Renal cortex interstitium (tissue), 11 donors: ENCODE measurements around the gene HLA-DQA1. TPM values are rescaled to one million over a fixed set of nuclear protein-coding genes. Genes with fewer than 3 reads are reported as not detected.
"Not testable (repeated sequence)": the region's sequence is repeated elsewhere in the genome, so short reads cannot be mapped to it uniquely, and the experiment has no call there.

Experiments used
- DNase-seq, 11 donors: peaks; one replicate each; pipeline ENCODE4 v3.0.0-alpha.2; 2013; ENCODE audit warnings: low read depth in 9 of 11, low spot score in 4 of 11; ENCODE audit errors: extremely low read depth in 1 of 11
- polyA plus RNA-seq, 3 donors: library from polyadenylated mRNA; unstranded; fragments of 120-200 nt; gene quantifications; one replicate each; pipeline ENCODE4 v1.2.1, GENCODE V29; 2013; ENCODE audit not compliant: insufficient read length in 3 of 3

Gene HLA-DQA1
- polyA plus RNA-seq, 3 donors: 1.8 to 7.9 (median 2.8) TPM

GRCh38 chr6:32614366-32615081 is 22.7 kb upstream of the HLA-DQA1 start:
- DNase-seq: no peak

- no peak for DNase-seq
These were observed 21.2 kb upstream of the HLA-DQA1 start for GRCh38 chr6:32615885-32616532.

- no peak for DNase-seq
These were observed 19.5 kb upstream of the HLA-DQA1 start for GRCh38 chr6:32617751-32618150.

- no peak for DNase-seq
These were observed 15.8 kb upstream of the HLA-DQA1 start for GRCh38 chr6:32621372-32621771.

- DNase-seq: peak in 1 of 11 donors; percentile 45
These were observed 14.4 kb upstream of the HLA-DQA1 start for GRCh38 chr6:32622545-32623401.

GRCh38 chr6:32623693-32624092 is 13.5 kb upstream of the HLA-DQA1 start:
- no peak for DNase-seq

- DNase-seq: no peak
These were observed 12.6 kb upstream of the HLA-DQA1 start for GRCh38 chr6:32624565-32624964.

GRCh38 chr6:32625137-32625536 is 12.1 kb upstream of the HLA-DQA1 start:
- no peak for DNase-seq

GRCh38 chr6:32627249-32627648 is 10.0 kb upstream of the HLA-DQA1 start:
- no peak for DNase-seq

- no peak for DNase-seq
These were observed 9.4 kb upstream of the HLA-DQA1 start for GRCh38 chr6:32627831-32628230.

GRCh38 chr6:32629793-32630192 is 7.4 kb upstream of the HLA-DQA1 start:
- not testable (repeated sequence) for DNase-seq

- DNase-seq: no peak
These were observed 1.6 kb upstream of the HLA-DQA1 start for GRCh38 chr6:32635526-32636123.

- no peak for DNase-seq
These were observed 677 bp downstream of the HLA-DQA1 start for GRCh38 chr6:32637883-32638282.

GRCh38 chr6:32638532-32639219 is 1.5 kb downstream of the HLA-DQA1 start:
- no peak for DNase-seq

GRCh38 chr6:32639440-32640394 is 2.5 kb downstream of the HLA-DQA1 start:
- DNase-seq: no peak

GRCh38 chr6:32641122-32641521 is 3.9 kb downstream of the HLA-DQA1 start:
- DNase-seq: no peak

- DNase-seq: not testable (repeated sequence)
These were observed 4.8 kb downstream of the HLA-DQA1 start for GRCh38 chr6:32641785-32642719.
